ENCODE measurements around the gene HYAL3.

DNA sequence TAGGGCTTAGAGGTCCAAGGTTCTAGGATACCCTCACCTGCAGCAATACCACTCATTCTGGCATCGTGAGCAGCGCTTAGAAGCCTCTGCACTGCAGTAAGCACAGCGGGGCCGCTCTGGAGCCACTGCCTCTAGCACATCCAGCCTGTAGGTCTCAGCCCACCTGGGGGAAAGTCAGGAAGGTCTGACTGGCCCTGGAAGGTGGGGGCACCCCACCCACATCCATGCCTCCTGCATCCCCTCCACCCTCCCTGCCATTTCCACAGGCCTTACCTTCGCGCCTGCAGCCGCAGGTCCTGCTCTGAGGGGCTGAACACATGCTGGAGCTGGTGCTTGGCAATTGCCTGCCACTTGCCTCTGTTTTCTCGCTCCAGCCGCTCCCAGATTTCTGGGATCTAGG is 42.3 kb upstream of the HYAL3 start:
- no peak for TF ChIP-seq POLR2A (IDR thresholded peaks at IDR 0.05)
- TF ChIP-seq, protein P1, sequence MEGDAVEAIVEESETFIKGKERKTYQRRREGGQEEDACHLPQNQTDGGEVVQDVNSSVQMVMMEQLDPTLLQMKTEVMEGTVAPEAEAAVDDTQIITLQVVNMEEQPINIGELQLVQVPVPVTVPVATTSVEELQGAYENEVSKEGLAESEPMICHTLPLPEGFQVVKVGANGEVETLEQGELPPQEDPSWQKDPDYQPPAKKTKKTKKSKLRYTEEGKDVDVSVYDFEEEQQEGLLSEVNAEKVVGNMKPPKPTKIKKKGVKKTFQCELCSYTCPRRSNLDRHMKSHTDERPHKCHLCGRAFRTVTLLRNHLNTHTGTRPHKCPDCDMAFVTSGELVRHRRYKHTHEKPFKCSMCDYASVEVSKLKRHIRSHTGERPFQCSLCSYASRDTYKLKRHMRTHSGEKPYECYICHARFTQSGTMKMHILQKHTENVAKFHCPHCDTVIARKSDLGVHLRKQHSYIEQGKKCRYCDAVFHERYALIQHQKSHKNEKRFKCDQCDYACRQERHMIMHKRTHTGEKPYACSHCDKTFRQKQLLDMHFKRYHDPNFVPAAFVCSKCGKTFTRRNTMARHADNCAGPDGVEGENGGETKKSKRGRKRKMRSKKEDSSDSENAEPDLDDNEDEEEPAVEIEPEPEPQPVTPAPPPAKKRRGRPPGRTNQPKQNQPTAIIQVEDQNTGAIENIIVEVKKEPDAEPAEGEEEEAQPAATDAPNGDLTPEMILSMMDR (IDR thresholded peaks at IDR 0.05) = no peak
